KG1 (cell line): Measurements from ENCODE around the gene ARMC9.

ENCODE experiments used
- DNase-seq: peaks from one replicate; lab custom pipeline; 2025; lab: John Stamatoyannopoulos, UW

ARMC9 gene

DNA sequence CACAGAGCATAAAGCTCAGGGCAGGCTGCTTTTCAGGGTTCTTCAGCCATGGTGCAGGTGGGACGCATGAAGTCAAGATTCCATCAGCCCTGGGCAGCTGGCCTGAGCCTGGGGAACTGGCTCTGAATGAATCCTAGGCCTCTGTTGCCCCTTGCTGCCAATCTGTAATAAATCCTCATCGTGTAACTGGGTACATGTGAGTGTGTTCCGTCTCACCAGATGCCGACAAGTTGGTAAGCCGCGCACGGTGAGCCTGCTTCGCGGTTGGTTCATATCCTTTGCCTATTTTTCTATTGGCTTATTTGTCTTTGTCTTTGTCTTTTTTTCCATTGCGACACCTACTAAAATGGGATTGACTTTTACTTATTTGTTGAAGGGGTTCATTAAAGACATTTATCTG is 224.7 kb downstream of the ARMC9 start:
- no peak for DNase-seq
